HG02678 (cell line): ENCODE results near the gene PFKFB4.

Experiments
- ATAC-seq: cut with Tn5 transposase; IDR thresholded peaks from one replicate; pipeline ENCODE4 v1.9.1; 2021; ENCODE audit warnings: mild to moderate bottlenecking, moderate library complexity; ENCODE audit not compliant: unreplicated experiment

PFKFB4 gene

DNA sequence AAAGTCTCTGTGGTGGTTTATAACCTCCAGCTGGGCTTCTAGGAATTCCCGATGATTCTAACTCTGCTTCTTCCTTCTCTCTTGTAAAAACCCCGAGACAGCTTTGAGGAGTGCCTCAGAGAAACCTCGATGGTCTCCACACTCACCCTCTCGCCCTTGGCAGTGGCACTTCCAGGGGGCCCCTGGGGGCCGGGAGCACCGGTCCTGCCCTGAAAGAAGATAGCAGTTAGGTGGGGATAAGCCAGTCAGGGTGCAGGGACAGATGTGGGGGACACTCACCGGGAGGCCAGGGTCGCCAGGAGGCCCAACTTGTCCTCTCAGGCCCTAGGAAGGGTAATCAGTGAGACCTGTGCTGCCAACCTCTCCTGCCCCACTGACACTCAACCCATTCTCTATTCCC, 28.8 kb upstream of the PFKFB4 start:
- ATAC-seq, result no peak

DNA sequence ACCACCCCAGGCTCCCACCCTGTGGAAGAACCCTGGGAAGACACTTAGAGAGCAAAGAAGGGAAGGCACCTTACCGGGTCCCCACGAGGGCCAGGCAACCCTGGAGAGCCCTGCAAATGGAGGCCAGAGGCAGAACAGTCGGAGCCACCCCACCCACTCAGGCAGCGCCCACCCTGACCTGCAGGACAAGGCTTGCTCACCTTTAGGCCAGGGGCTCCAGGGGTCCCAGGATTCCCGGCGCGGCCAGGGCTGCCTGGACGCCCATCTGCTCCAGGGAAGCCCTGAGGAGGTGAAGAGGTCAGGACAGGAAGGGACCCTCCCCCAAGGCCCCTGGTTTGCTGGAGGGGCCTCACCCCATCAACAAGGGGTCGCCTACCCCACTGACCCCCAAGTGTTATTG, 28.2 kb upstream of the PFKFB4 start:
- no peak for ATAC-seq

DNA sequence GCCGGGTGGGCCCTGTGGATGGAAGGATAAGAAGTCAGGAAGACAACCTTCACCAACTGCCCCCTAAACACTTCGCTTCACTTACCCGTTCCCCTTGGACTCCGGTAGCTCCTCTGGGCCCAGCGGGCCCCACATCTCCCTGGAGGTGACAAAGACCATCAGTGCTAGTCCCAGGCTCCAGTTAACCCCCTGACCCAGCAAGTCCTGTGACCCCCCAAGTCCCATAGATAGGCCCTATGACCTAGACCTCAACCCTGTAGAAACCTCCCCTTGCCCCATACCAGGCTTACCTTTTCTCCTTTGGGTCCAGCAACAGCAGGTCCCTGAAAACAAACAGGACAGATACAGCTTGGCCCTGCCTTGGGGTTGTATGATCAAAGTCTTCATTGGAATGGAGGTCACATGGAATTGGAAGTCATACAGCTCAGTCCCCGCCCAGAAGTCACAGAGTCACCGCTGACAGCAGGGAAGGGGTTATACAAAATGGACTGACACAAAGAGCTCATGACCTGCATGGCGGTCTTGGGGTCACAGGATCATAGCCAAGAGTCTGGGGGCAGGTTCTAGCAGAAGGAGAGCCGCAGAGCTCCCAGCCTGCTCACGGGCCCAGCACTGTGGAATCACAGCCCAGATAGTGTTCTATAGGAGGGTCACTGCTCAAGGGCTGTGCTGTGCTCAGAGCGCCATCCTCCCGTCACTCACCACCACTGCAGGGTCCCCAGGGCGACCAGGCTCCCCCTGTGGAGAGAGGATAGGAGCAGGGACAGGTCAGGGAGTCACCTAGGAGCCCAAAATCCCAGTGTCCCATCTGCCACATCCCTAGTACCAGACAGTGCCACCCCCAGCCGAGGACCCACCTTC, 25.2 kb upstream of the PFKFB4 start:
- no peak for ATAC-seq

DNA sequence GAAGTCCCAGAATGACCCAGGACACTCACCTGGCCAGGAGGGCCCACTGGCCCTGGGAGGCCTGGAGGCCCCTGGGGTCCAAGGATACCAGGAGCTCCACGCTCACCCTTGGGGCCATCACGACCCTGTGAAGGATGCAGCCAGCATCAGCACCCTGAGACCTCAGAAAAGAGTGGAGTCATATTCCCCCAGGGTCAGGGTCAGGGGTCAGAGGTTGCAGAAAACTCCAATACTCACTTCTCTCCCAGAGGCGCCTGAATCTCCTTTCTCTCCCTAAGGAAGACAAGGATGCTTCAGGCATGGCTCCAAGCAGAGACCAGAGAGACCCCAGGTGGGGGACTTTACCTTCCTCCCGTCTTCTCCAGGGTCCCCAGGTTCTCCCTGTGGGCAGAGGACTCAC, 20.0 kb upstream of the PFKFB4 start:
- no peak for ATAC-seq

DNA sequence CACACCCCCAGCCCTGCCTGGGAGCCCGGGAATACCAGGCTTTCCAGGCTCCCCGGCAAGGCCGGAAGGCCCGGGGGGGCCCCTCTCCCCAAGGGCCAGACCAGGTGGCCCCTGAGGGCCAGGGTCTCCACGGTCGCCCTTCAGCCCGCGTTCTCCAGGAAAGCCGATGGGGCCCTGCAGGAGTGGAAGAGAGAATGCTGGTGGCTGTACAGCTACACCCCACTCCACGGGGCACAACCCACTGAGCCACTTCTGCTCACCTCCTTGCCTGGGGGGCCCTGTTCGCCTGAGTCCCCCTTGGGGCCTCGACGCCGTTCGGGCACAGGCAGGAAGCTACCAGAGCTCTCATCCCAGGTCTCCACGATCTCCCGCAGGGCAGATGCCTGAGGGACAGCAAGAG, 18.8 kb upstream of the PFKFB4 start:
- ATAC-seq, result no peak

DNA sequence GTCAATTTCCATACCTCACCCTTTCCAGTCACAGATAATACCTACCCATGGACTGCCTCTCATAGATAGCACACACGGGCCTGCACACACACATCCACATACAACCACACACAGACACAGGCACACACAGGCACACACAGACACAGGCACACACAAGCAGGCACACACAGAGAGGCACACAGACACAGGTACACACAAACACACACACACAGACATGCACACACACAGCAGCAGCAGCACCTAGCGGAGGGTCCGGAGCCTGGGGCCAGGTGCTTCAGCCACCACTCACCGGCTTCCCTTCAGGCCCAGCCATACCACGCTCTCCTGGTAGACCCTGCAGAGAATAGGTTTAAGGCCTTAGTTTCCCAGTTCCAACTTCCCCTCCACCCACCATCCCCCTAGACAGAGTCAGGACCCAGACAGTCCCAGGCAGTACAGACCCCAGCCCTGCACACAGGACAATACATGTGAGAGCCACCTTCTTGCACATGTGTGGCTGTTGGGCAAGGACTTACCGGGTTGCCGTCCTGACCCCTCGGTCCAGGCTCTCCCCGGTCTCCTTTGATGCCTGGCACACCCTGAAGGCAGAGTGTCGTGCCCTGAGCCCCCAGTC, 17.5 kb upstream of the PFKFB4 start:
- no peak for ATAC-seq

DNA sequence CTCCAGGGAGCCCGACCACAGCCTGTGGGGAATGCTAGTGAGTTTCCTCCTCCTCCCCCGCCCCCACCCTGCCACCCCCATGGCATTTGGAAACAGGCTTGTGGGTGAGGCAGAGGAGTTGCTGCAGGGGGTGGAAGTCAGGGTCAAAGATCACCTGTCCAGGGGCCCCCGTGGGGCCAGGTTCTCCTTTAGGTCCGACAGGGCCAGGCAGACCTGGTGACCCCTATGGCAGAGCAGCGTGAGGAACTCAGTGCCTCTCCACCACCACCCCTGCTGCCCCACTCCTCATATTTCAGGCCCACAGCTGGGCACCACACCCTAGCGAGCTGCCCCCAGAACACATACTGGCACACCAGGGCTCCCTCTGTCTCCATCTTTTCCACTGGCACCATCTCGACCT, 15.9 kb upstream of the PFKFB4 start:
- ATAC-seq, result no peak

DNA sequence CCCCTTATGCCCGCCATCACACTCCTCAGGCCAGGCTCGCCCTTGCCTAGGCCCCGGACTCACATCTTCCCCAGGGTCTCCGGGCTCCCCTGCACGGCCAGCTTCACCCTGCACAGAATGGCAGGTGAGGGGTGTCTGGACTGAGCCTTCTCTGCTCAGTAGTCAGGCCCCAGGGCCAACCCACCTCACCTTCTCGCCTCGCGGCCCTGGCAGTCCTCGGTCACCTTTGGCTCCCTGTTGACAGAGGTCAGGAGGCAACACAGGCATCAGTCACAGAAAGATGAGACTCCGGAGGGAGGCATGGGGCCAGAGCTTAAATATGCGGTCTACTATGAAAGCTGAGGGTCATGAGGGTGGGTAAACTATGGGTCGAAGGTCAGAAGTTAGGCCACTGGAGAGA, 15.3 kb upstream of the PFKFB4 start:
- no peak for ATAC-seq

DNA sequence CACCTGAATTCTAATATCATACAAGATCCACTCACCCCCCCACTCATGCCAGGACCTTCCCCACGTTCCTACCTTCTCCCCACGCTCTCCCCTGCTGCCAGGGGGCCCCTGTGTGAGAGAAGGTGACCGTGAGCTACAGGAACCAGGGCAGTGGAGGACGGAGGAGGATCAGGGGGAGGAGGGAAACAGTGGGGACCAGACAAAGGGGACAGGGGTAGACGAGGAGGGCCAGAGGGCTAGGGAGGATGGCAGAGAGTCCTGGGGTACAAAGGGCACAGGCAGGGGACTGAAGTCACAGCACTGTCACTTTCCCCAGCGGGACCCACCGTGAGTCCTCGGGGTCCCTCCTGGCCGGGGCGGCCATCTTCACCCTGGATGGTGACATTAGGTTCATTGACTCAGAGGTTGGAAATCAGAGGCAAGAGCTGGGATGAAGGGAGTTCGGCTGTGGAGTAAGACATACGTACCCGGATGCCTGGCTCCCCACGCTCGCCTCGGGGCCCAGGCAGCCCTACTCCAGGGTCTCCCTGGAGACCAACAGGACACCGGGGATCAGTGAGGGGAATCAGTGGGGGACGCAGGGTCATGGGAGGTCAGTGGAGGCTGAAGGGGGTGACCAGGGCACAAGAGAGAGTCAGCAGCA, 13.3 kb upstream of the PFKFB4 start:
- ATAC-seq, result no peak

DNA sequence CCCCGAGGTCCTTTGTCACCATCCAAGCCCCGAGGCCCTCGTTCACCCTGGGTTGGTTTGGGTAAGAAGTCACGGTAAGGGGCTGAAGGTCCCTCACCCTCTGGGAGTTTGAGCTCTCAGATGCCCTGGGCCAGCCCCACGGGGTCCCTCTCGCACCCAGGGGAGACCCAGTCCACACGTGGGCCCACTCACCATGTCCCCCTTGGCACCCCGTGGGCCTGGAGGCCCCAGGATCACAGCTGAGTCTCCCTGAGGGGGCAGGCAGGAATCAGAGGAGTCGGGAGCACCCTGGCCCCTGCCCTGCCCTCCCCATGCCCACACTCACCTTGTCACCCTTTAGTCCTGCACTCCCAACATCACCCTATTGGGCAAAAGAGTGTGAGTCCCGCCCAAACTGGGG, 12.8 kb upstream of the PFKFB4 start:
- ATAC-seq, result no peak

DNA sequence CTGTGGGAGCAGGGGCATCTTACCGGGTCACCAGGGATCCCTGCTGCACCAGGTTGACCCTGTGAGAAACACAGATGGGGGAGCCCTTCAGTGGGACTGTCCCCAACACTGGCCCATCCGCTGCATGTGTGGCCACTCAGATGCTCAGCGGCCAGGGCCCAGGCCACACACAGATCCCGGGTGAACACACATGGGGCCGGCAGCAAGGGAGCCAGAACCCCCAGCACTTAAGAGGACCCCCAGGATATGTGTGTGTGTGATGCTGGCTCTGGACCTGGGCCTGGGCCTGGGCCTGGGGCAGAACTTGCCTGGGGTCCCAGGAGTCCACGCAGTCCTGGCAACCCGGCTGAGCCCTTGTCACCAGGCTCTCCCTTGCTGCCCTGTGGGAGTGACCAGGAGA, 11.9 kb upstream of the PFKFB4 start:
- ATAC-seq, result no peak

DNA sequence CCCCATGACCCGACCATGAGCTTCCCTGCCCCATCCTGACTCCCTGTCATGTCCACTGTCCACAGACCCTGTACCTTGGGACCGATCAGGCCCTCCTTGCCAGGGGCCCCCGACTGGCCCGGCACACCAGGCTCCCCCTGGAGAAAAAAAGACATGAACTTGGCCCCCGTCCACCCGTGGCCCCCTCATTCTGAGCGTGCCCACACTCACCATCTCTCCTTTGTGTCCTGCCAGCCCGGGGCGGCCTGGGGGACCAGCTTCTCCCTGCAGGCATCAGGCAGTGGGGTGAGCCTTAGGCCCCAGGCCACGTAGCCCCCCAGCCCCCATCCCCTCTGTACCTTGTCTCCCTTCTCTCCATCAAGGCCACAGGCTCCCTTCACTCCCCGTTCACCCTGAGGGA, 10.9 kb upstream of the PFKFB4 start:
- no peak for ATAC-seq

DNA sequence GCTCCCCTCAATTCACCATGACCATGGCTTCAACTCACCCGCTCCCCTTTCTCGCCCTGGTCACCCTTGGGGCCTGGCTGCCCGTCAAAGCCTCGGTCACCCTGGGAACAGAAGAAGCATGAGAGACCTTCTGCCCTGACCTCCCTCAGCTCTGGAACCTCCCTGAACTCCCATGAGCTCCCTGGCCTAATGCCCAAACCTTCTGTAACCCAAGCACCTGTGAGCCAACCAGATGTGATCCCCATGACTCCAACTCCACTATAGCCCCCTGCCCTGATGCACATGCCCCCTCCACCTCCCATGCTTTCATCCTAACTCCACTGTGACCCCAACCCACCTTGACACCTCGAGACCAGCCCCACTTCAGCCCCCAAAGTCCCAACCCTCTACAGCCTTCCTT, 10.5 kb upstream of the PFKFB4 start:
- no peak for ATAC-seq

DNA sequence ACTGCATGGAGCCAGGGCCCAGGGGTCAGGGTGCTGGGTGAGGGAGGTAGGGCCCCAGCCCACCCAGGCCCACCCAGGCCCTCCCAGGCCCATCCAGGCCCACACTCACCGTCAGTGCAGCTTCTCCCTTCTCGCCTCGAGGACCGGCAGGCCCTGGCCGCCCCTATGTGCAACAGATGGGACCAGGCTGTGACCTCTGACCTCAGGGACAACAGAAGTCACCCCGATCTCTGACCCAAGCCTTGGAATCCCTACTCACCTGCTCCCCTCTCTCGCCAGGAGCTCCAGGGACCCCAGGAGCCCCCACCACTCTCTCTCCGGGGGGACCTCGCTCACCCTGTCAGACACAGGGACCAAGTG, 9.8 kb upstream of the PFKFB4 start:
- ATAC-seq, result no peak

DNA sequence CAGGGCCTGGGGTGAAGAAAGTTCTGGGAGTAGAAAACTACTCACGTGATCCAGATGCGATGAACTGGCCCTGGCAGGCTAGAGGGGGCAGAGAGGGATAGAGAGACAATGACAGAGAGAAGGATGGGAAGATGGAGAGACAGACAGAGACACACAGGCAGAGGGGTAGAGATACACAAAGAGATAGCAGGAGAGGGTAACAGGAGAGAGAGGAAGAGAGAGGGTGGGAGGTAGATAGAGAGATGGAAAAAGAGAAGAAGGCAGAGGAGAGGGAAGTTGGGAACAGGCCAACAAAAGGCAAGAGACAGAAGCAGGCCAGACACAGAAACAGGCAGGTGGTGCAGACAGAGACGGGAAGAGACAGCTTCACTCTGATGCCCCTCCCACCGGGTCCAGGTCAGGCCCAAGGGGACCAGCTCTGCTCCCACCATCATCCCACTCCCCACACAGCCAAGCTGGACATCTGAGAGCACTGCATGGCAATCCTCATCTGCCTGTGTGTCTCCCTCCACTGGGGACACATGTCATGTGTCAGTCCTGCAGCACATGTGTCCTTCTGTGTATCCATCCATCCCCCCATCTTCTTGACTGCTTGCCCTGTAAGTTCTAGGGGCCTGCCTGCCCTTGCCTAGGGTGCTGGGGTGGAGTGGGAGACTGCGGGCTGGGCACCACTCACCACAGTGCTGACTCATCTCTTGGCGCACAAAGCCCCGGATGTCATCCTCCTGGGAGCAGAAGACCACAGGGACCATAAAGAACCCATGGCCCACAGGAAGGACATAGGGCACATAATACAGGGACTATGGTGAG, 9.2 kb upstream of the PFKFB4 start:
- no peak for ATAC-seq

DNA sequence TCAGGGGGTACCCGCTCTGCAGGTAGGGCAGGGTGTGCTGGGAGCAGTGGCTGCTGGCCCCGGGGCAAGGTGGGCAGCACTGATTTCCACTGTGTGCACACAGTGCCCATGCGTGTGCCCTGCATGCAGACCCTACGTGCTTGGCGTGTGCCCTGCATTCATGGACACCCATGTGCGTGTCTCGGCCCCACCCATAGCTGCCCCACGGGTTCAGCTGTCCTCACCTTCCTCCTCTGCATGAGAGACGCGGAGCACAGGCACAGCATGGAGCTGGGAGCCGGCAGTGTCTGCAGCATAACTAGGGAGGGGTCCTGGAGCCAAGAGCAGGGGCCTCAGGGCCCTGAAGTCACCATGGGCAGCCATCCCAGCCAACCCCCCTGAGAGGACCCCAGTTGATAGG, 8.6 kb upstream of the PFKFB4 start:
- no peak for ATAC-seq

DNA sequence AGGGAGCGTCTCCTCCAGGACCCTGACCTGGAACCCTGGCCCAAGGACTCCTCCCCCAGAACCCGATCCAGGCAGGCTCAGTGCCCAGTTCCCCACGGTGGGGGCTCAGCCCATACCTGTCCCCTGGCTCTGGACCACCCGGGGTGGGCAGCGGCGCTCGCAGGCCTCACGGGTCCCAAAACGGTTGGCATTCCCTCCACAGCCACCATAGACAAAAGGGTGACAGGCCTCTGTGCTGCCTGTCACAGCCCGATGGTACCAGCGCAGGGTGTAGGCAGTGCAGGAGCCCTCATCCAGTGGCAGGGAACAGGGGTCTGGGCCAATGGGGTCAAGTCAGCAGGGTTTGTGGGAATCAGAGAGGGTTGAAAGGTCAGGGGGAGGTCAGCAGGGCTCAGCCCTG, 8.1 kb upstream of the PFKFB4 start:
- ATAC-seq, result no peak

DNA sequence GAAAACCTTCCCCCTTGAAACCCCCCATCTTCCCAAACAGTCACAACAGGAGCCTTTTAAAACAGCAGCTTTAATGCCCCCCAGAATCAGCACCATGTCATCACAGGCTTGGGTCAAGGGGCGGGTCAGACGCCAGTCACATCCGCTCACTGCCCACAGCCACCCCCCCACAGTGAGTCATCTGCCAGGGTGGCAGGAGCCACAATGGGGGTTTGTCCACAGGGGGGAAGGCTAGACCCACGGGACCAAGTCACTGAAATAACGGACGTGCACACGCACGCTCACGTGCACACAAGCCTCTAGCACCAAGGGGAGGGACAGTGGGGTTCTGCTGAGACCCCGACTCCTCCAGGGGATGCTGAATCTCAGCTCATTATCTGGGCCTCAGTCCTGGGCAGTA, 7.4 kb upstream of the PFKFB4 start:
- no peak for ATAC-seq

DNA sequence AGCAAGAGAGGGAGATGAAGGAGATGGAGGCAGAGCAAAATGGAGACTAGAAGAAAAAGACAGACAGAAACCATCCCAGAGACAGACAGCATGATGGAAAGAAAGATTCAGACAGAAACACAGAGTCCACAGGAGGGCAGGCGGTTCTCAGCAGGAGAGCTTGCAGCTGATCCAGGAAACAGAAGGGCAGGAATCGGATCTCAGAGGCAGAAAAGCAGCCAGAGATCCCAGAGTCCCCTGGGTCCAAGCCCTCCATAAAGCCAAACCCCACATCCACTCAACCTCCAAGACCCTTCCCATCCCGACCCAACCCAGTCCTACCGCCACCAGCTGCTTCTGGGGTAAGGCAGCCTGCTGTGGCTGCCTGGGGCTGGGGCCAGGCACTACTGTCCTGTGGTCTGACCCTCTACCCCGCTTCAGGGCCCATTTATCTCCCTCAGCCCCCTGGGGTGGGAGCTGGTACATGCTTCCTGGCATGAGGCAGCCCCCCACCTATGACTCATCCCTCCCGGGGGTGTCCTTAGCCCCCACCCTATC, 6.8 kb upstream of the PFKFB4 start, which contains the start of gene UCN2:
TSS of gene UCN2 (minus strand) at position 400 of the 537 bp plus-strand sequence. CDS start 657 bp downstream, outside the sequence.
- ATAC-seq, result no peak

DNA sequence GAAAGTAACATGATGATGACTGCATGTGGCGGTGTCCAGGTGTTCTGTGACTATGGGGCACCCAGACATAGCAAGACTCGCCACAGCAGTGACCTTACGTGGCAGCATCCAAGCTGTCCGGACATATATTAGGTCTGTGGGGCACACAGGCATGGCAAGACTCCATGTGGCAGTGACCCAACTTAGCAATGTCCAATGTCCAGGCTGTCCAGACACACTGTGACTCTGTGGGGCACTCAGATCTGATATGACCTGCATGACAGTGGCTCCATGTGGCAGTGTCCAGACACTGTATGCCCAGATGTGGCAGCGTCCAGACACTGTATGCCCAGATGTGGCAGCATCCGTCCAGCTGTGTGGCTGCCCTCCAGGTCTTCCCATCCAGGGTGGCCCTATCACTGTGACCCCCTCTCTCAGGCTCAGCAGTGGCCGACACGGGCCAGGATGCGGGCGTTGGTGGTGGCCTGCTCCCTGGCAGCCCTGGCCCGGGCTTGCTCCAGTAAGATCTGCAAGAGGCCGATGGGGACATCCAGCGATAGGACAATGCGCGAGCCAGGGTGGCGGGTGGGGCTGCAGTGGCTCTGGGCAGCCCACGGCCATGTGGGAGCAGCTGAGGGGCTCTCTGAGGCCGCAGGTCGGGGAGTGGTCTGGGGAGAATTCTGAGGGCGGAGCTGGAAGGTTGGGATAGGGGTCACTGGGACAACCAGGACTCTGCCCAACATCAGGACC, 5.9 kb upstream of the PFKFB4 start:
- no peak for ATAC-seq
